Neural progenitor cell (in vitro differentiated cells): ENCODE data around the gene SPSB1. TPM values are rescaled to one million over a fixed set of nuclear protein-coding genes. Genes with fewer than 3 reads are reported as not detected.

ENCODE experiments used
- DNase-seq: peaks from one replicate; pipeline ENCODE4 v3.0.0-alpha.2; 2016; ENCODE audit warnings: low spot score
- H2AFZ ChIP-seq: fragments of 200-600 bp; sonication (generic); replicated peaks from 2 replicates; pipeline ENCODE4 v1.6.1; 2016; ENCODE audit warnings: antibody characterized with exemption
- H3F3A ChIP-seq: fragments of 200-600 bp; sonication (generic); 2 replicates; pipeline ENCODE4 v1.6.1; 2016; ENCODE audit warnings: antibody characterized with exemption, low read depth
- H3K27ac ChIP-seq: fragments of 200-600 bp; sonication (generic); 2 replicates; pipeline ENCODE4 v1.5.1; 2016; ENCODE audit warnings: mild to moderate bottlenecking
- H3K27me3 ChIP-seq: fragments of 200-600 bp; sonication (generic); 2 replicates; pipeline ENCODE4 v1.6.1; 2016; ENCODE audit warnings: mild to moderate bottlenecking, moderate library complexity
- H3K36me3 ChIP-seq: fragments of 200-600 bp; sonication (generic); 2 replicates; pipeline ENCODE4 v1.5.1; 2016
- H3K4me1 ChIP-seq: fragments of 200-600 bp; sonication (generic); 2 replicates; pipeline ENCODE4 v1.6.1; 2016; ENCODE audit warnings: mixed run types
- H3K4me2 ChIP-seq: fragments of 200-600 bp; sonication (generic); 2 replicates; pipeline ENCODE4 v1.6.1; 2016
- H3K4me3 ChIP-seq: fragments of 200-600 bp; sonication (generic); 2 replicates; pipeline ENCODE4 v1.5.1; 2016
- H3K79me2 ChIP-seq: fragments of 200-600 bp; sonication (generic); 2 replicates; pipeline ENCODE4 v1.6.1; 2016; ENCODE audit warnings: low read depth
- H3K9ac ChIP-seq: fragments of 200-600 bp; sonication (generic); 2 replicates; pipeline ENCODE4 v1.6.1; 2016
- H3K9me3 ChIP-seq: fragments of 200-600 bp; sonication (generic); 2 replicates; pipeline ENCODE4 v1.5.1; 2016; ENCODE audit warnings: low read depth
- H4K20me1 ChIP-seq: fragments of 200-600 bp; sonication (generic); 2 replicates; pipeline ENCODE4 v1.6.1; 2016; ENCODE audit warnings: low read depth
- H3K27ac Mint-ChIP-seq: 3 replicates; pipeline ENCODE4 v1.8.0; 2021; ENCODE audit warnings: mixed read lengths
- H3K27me3 Mint-ChIP-seq: 2 replicates; pipeline ENCODE4 v1.8.0; 2022; ENCODE audit warnings: low read depth, mild to moderate bottlenecking, inconsistent platforms, moderate library complexity, mixed read lengths; ENCODE audit not compliant: insufficient read depth
- H3K36me3 Mint-ChIP-seq: 3 replicates; pipeline ENCODE4 v1.8.0; 2021; ENCODE audit warnings: mixed read lengths
- H3K4me1 Mint-ChIP-seq: 3 replicates; pipeline ENCODE4 v1.8.0; 2021; ENCODE audit warnings: mixed read lengths
- H3K4me3 Mint-ChIP-seq: 3 replicates; pipeline ENCODE4 v1.8.0; 2021; ENCODE audit warnings: mild to moderate bottlenecking, moderate library complexity, mixed read lengths
- H3K9me3 Mint-ChIP-seq: 3 replicates; pipeline ENCODE4 v1.8.0; 2020; ENCODE audit warnings: mixed read lengths
- EZH2 ChIP-seq: fragments of 200-600 bp; sonication (generic); IDR thresholded peaks from 2 replicates; pipeline ENCODE4 v1.6.1; 2017; ENCODE audit warnings: antibody characterized with exemption, mild to moderate bottlenecking, moderate library complexity
- EZH2phosphoT487 ChIP-seq: fragments of 200-600 bp; sonication (generic); IDR thresholded peaks from 2 replicates; pipeline ENCODE4 v1.6.1; 2017; ENCODE audit warnings: antibody characterized with exemption
- total RNA-seq: library from RNA; depleted of rRNA; stranded (reverse); fragments of >200 nt; gene quantifications from 2 replicates; pipeline ENCODE4 v1.2.3, GENCODE V29; 2015; ENCODE audit warnings: low replicate concordance
- TF ChIP-seq, protein P1 (sequence below): fragments of 200-600 bp; sonication (generic); IDR thresholded peaks from 2 replicates; pipeline ENCODE4 v1.5.1; 2017; ENCODE audit warnings: antibody characterized with exemption, mild to moderate bottlenecking

The SPSB1 gene
- total RNA-seq, 1 donor from 2014 or later = 2.8 TPM

DNA sequence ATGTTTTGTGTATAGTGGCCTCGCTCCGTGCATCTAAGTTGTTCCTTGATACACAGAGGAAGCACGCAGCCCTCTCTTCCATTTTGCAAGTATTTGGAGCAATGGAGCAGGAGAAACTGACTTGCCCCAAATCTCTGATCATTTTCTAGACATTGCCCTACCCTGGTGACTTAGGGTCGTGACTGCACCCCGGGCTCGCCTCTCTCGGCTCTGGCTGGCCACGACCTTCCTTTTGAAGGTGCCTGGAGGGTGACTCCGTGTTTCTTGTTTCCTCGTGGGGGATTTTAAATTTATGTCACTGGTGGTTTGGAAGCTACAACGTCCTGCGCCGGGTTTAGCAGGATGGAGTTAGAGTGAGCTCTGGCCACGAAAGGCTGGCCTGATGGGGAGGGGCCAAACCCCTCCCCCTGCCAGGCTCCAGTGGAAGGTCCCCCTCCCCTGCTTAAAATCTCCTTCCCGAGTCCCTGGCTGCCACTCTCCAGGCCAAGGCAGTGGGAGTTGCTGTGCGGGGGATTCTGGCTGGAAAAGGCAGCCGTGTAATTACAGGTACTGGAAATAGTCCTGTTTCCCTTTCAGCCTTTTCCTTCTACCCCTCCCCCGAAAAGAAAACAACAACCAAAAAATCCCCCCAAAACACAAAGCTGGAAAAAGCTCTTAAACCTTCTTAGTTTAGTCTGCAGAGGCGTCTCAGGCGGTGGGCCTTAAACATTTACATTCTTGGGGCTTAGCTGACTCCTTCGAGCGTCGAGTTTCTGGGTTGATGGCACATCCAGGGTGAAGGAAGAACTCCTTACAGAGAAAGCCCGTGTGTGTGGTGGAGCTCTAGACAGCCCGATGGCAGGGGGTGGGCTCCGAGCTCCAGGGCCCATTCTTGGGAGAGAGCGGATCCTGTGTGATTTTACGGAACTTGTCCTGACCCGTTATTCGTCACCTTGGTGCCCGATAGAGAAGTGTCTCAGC, 28.1 kb downstream of the SPSB1 start:
- no peaks in the 10 kb centered on the region for H3K9me3 Mint-ChIP-seq
- H3K36me3 ChIP-seq = no peaks in the 10 kb centered on the region
- H3K79me2 ChIP-seq = no peaks in the 10 kb centered on the region
- peak overlapping the region; percentile 58 for H3K4me3 Mint-ChIP-seq
- H3K27ac ChIP-seq = no peak overlapping the region
- H3K4me3 ChIP-seq = no peak overlapping the region
- H2AFZ ChIP-seq = no peak overlapping the region
- peaks cover 23% of the 10 kb centered on the region for H3K4me1 ChIP-seq
- peaks cover 6% of the 10 kb centered on the region for H3K27me3 Mint-ChIP-seq
- no peak overlapping the region for H3K9ac ChIP-seq
- DNase-seq = peak; percentile 65
- H4K20me1 ChIP-seq = peaks cover 29% of the 10 kb centered on the region
- no peaks in the 10 kb centered on the region for H3K27me3 ChIP-seq
- peak overlapping the region; percentile 67 for H3K4me2 ChIP-seq
- no peaks in the 10 kb centered on the region for H3K9me3 ChIP-seq
- peaks cover 51% of the 10 kb centered on the region for H3K4me1 Mint-ChIP-seq
- H3F3A ChIP-seq = peaks cover 9% of the 10 kb centered on the region
- H3K36me3 Mint-ChIP-seq = no peaks in the 10 kb centered on the region
- TF ChIP-seq EZH2phosphoT487 = no peak
- TF ChIP-seq, protein P1, sequence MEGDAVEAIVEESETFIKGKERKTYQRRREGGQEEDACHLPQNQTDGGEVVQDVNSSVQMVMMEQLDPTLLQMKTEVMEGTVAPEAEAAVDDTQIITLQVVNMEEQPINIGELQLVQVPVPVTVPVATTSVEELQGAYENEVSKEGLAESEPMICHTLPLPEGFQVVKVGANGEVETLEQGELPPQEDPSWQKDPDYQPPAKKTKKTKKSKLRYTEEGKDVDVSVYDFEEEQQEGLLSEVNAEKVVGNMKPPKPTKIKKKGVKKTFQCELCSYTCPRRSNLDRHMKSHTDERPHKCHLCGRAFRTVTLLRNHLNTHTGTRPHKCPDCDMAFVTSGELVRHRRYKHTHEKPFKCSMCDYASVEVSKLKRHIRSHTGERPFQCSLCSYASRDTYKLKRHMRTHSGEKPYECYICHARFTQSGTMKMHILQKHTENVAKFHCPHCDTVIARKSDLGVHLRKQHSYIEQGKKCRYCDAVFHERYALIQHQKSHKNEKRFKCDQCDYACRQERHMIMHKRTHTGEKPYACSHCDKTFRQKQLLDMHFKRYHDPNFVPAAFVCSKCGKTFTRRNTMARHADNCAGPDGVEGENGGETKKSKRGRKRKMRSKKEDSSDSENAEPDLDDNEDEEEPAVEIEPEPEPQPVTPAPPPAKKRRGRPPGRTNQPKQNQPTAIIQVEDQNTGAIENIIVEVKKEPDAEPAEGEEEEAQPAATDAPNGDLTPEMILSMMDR = no peak
- no peak for TF ChIP-seq EZH2
- H3K27ac Mint-ChIP-seq = peak overlapping the region; percentile 87

- no peak overlapping the region for H3K27ac Mint-ChIP-seq
Measured at GRCh38 chr1:9321480-9321849, 28.8 kb downstream of the SPSB1 start.

GRCh38 chr1:9321986-9322660, 29.4 kb downstream of the SPSB1 start:
- Histone ChIP-seq H4K20me1 (peaks cover 29% of the 10 kb centered on the region), H3F3A (peaks cover 9% of the 10 kb centered on the region), H3K9ac (no peak overlapping the region), H2AFZ (no peak overlapping the region), H3K79me2 (no peaks in the 10 kb centered on the region), H3K4me3 (no peak overlapping the region), H3K27me3 (no peaks in the 10 kb centered on the region), H3K9me3 (no peaks in the 10 kb centered on the region), H3K4me2 (no peak overlapping the region), H3K4me1 (peaks cover 23% of the 10 kb centered on the region), H3K27ac (no peak overlapping the region), H3K36me3 (no peaks in the 10 kb centered on the region)
- peak overlapping the region; percentile 38 for H3K4me3 Mint-ChIP-seq
- TF ChIP-seq EZH2phosphoT487 = no peak
- TF ChIP-seq, protein P1 = no peak
- no peak for TF ChIP-seq EZH2
- peaks cover 53% of the 10 kb centered on the region for H3K4me1 Mint-ChIP-seq
- peak overlapping the region; percentile 50 for H3K27ac Mint-ChIP-seq
- no peak for DNase-seq
- no peaks in the 10 kb centered on the region for H3K9me3 Mint-ChIP-seq
- peaks cover 8% of the 10 kb centered on the region for H3K27me3 Mint-ChIP-seq
- H3K36me3 Mint-ChIP-seq = no peaks in the 10 kb centered on the region

More at GRCh38 chr1:9321480-9321849, 28.8 kb downstream of the SPSB1 start:
- H3K36me3 ChIP-seq = no peaks in the 10 kb centered on the region
- Mint-ChIP-seq H3K9me3 (no peaks in the 10 kb centered on the region), H3K4me1 (peaks cover 51% of the 10 kb centered on the region), H3K27me3 (peaks cover 6% of the 10 kb centered on the region), H3K4me3 (no peak overlapping the region), H3K36me3 (no peaks in the 10 kb centered on the region)
- peaks cover 9% of the 10 kb centered on the region for H3F3A ChIP-seq
- H3K79me2 ChIP-seq = no peaks in the 10 kb centered on the region
- no peaks in the 10 kb centered on the region for H3K27me3 ChIP-seq
- peaks cover 23% of the 10 kb centered on the region for H3K4me1 ChIP-seq
- H3K27ac ChIP-seq = no peak overlapping the region
- H2AFZ ChIP-seq = no peak overlapping the region
- no peak overlapping the region for H3K4me3 ChIP-seq
- no peak for TF ChIP-seq EZH2phosphoT487
- TF ChIP-seq, protein P1 = no peak
- TF ChIP-seq EZH2 = no peak
- peaks cover 29% of the 10 kb centered on the region for H4K20me1 ChIP-seq
- no peak overlapping the region for H3K9ac ChIP-seq
- DNase-seq = no peak
- no peaks in the 10 kb centered on the region for H3K9me3 ChIP-seq
- peak overlapping the region; percentile 67 for H3K4me2 ChIP-seq
